RWPE2 (cell line): Measurements from ENCODE around the gene FASLG.

ENCODE experiments used
- ATAC-seq: fragments of 200-7000 bp; cut with Tn5 transposase; 3 replicates; pipeline ENCODE4 v1.9.1; 2021; ENCODE audit warnings: low read depth
- DNase-seq: peaks from one replicate; pipeline ENCODE4 v3.0.0-alpha.2; 2020; ENCODE audit warnings: low spot score
- H3K27ac ChIP-seq: fragments of 450-650 bp; 2 replicates; pipeline ENCODE4 v1.5.1; 2017; ENCODE audit warnings: mild to moderate bottlenecking; ENCODE audit not compliant: poor library complexity, severe bottlenecking
- H3K27me3 ChIP-seq: fragments of 250-450 bp; sonication (Bioruptor Pico); 2 replicates; pipeline ENCODE4 v1.5.1; 2021; ENCODE audit warnings: mild to moderate bottlenecking, moderate library complexity; ENCODE audit not compliant: insufficient read depth, poor library complexity, severe bottlenecking
- H3K36me3 ChIP-seq: fragments of 250-450 bp; sonication (Bioruptor Pico); 2 replicates; pipeline ENCODE4 v1.5.1; 2020; ENCODE audit warnings: low read depth, mild to moderate bottlenecking, moderate library complexity
- H3K4me1 ChIP-seq: fragments of 250-450 bp; sonication (Bioruptor Pico); 2 replicates; pipeline ENCODE4 v1.5.1; 2021; ENCODE audit warnings: mild to moderate bottlenecking, moderate library complexity; ENCODE audit not compliant: insufficient read depth, poor library complexity, severe bottlenecking
- H3K4me3 ChIP-seq: fragments of 250-450 bp; sonication (Bioruptor Pico); 2 replicates; pipeline ENCODE4 v1.5.1; 2021; ENCODE audit warnings: mild to moderate bottlenecking, moderate library complexity; ENCODE audit not compliant: severe bottlenecking
- H3K9me3 ChIP-seq: fragments of 250-450 bp; sonication (Bioruptor Pico); 2 replicates; pipeline ENCODE4 v1.5.1; 2021; ENCODE audit warnings: mild to moderate bottlenecking, moderate library complexity; ENCODE audit not compliant: severe bottlenecking
- CTCF ChIP-seq: fragments of 450-650 bp; IDR thresholded peaks from one replicate; pipeline ENCODE4 v1.5.1; 2017; ENCODE audit warnings: mild to moderate bottlenecking, moderate library complexity; ENCODE audit not compliant: poor library complexity, severe bottlenecking

Gene FASLG

GRCh38 chr1:172670316-172670715 lies 11.4 kb downstream of the FASLG start:
- Histone ChIP-seq H3K36me3 (no peaks in the 10 kb centered on the region), H3K4me1 (peaks cover 3% of the 10 kb centered on the region), H3K4me3 (no peak overlapping the region), H3K27me3 (no peaks in the 10 kb centered on the region), H3K27ac (no peak overlapping the region), H3K9me3 (no peaks in the 10 kb centered on the region)
- DNase-seq (no peak), ATAC-seq (no peak)
- TF ChIP-seq CTCF: no peak

- no peak for ATAC-seq
- Histone ChIP-seq H3K36me3 (no peaks in the 10 kb centered on the region), H3K27ac (no peak overlapping the region)
Observed at GRCh38 chr1:172670791-172671190, 11.9 kb downstream of the FASLG start.

GRCh38 chr1:172671591-172671990 lies 12.7 kb downstream of the FASLG start:
- Histone ChIP-seq H3K4me3 (no peak overlapping the region), H3K4me1 (peaks cover 3% of the 10 kb centered on the region), H3K36me3 (no peaks in the 10 kb centered on the region), H3K9me3 (no peaks in the 10 kb centered on the region), H3K27ac (no peak overlapping the region), H3K27me3 (no peaks in the 10 kb centered on the region)
- ATAC-seq (peak; percentile 57; the same call in 2 of the 3 replicates), DNase-seq (no peak)
- no peak for TF ChIP-seq CTCF

More at GRCh38 chr1:172670791-172671190, 11.9 kb downstream of the FASLG start:
- H3K27me3 ChIP-seq: no peaks in the 10 kb centered on the region
- no peak for DNase-seq
- TF ChIP-seq CTCF: no peak
- no peaks in the 10 kb centered on the region for H3K9me3 ChIP-seq
- H3K4me3 ChIP-seq: no peak overlapping the region
- H3K4me1 ChIP-seq: peaks cover 3% of the 10 kb centered on the region

GRCh38 chr1:172672720-172673119 lies 13.8 kb downstream of the FASLG start:
- no peak for TF ChIP-seq CTCF
- no peaks in the 10 kb centered on the region for H3K27me3 ChIP-seq
- no peak for DNase-seq
- no peak for ATAC-seq
- no peak overlapping the region for H3K4me3 ChIP-seq
- H3K4me1 ChIP-seq: peaks cover 3% of the 10 kb centered on the region
- no peak overlapping the region for H3K27ac ChIP-seq
- H3K36me3 ChIP-seq: no peaks in the 10 kb centered on the region
- no peaks in the 10 kb centered on the region for H3K9me3 ChIP-seq

- Histone ChIP-seq H3K27ac (no peak overlapping the region), H3K9me3 (no peaks in the 10 kb centered on the region), H3K27me3 (no peaks in the 10 kb centered on the region), H3K36me3 (no peaks in the 10 kb centered on the region), H3K4me1 (peaks cover 3% of the 10 kb centered on the region), H3K4me3 (no peak overlapping the region)
- no peak for TF ChIP-seq CTCF
- DNase-seq: no peak
- no peak for ATAC-seq
Observed at GRCh38 chr1:172673761-172674160, 14.9 kb downstream of the FASLG start.
